OCI-LY7 (cell line): Measurements from ENCODE around the gene NSG1. TPM values are rescaled to one million over a fixed set of nuclear protein-coding genes. Genes with fewer than 3 reads are reported as not detected.

Source experiments
- BruUV-seq: library from RNA; stranded (reverse); fragments of 400-500 nt; replicated peaks from 2 replicates; lab custom pipeline; 2021; lab: Mats Ljungman, UMichigan
- CTCF ChIA-PET: fragments of 300-600 bp; sonication (Branson Sonifier 250); formaldehyde crosslinking; loops from one replicate; lab custom pipeline; 2022; ENCODE audit warnings: antibody characterized with exemption; ENCODE audit not compliant: unreplicated experiment; lab: Charles Lee
- POLR2A ChIA-PET: fragments of 300-600 bp; sonication (Branson Sonifier 250); formaldehyde crosslinking; loops from one replicate; lab custom pipeline; 2022; ENCODE audit warnings: antibody characterized with exemption; lab: Charles Lee
- DNase-seq: peaks from one replicate; pipeline ENCODE4 v3.0.0-alpha.2; 2015; ENCODE audit warnings: low spot score
- H2AFZ ChIP-seq: fragments of 200-600 bp; sonication (generic), shearing (Covaris generic); 2 replicates; pipeline ENCODE4 v1.6.1; 2014; ENCODE audit warnings: mild to moderate bottlenecking, antibody characterized with exemption, low read length, moderate library complexity
- H3K27ac ChIP-seq: fragments of 200-600 bp; sonication (generic); 2 replicates; pipeline ENCODE4 v1.5.1; 2014; ENCODE audit warnings: mixed run types, low read depth, mild to moderate bottlenecking, moderate library complexity, low read length, inconsistent platforms; ENCODE audit not compliant: poor library complexity, severe bottlenecking
- H3K36me3 ChIP-seq: fragments of 200-600 bp; sonication (generic); 2 replicates; pipeline ENCODE4 v1.6.1; 2014; ENCODE audit warnings: mild to moderate bottlenecking, antibody characterized with exemption, low read length, moderate library complexity, mixed read lengths; ENCODE audit not compliant: insufficient read depth
- H3K4me1 ChIP-seq: fragments of 200-600 bp; sonication (generic); 2 replicates; pipeline ENCODE4 v1.5.1; 2014; ENCODE audit warnings: mild to moderate bottlenecking, low read length; ENCODE audit not compliant: insufficient read depth, poor library complexity, severe bottlenecking
- H3K4me2 ChIP-seq: fragments of 200-600 bp; sonication (generic); 2 replicates; pipeline ENCODE4 v1.6.1; 2014; ENCODE audit warnings: mild to moderate bottlenecking, low read length
- H3K4me3 ChIP-seq: fragments of 200-600 bp; sonication (generic); 2 replicates; pipeline ENCODE4 v1.5.1; 2014; ENCODE audit warnings: mild to moderate bottlenecking, low read depth, low read length; ENCODE audit not compliant: poor library complexity, severe bottlenecking
- H3K79me2 ChIP-seq: fragments of 200-600 bp; sonication (generic); 2 replicates; pipeline ENCODE4 v1.6.1; 2016; ENCODE audit warnings: low read depth, mild to moderate bottlenecking, low read length, moderate library complexity, mixed read lengths; ENCODE audit not compliant: insufficient read depth
- H3K9me2 ChIP-seq: fragments of 200-600 bp; sonication (generic); 2 replicates; pipeline ENCODE4 v1.6.1; 2016; ENCODE audit warnings: mild to moderate bottlenecking, low read length, mixed read lengths; ENCODE audit not compliant: insufficient read depth
- H3K9me3 ChIP-seq: fragments of 200-600 bp; sonication (generic); 2 replicates; pipeline ENCODE4 v1.6.1; 2014; ENCODE audit warnings: mild to moderate bottlenecking, mixed run types, low read length, mixed read lengths
- H4K20me1 ChIP-seq: fragments of 200-600 bp; sonication (generic); 2 replicates; pipeline ENCODE4 v1.6.1; 2014; ENCODE audit warnings: mild to moderate bottlenecking, antibody characterized with exemption, low read length, moderate library complexity, mixed read lengths; ENCODE audit not compliant: insufficient read depth
- EZH2phosphoT487 ChIP-seq: fragments of 200-600 bp; sonication (generic); IDR thresholded peaks from 2 replicates; pipeline ENCODE4 v1.6.1; 2018; ENCODE audit warnings: low read depth, borderline replicate concordance, mild to moderate bottlenecking, mixed run types, antibody characterized with exemption, low read length, moderate library complexity, mixed read lengths
- intact Hi-C: fragments of 100-400 bp; cut with micrococcal nuclease; formaldehyde crosslinking; loops from one replicate; pipeline ENCODE4 v1.10.0; 2022; ENCODE audit not compliant: unreplicated experiment
- total RNA-seq, 2 experiments: library from RNA; depleted of rRNA in 1 of 2; stranded (reverse); fragments of >200 nt in 1 of 2; shearing (Covaris generic) in 1 of 2; gene quantifications; 2 replicates each; pipeline ENCODE4 v1.2.3, GENCODE V29; 2014 to 2022
- TF ChIP-seq, protein P1 (sequence below): fragments of 200-600 bp; sonication (generic); conservative IDR thresholded peaks from 2 replicates; pipeline ENCODE4 v1.5.1; 2014; ENCODE audit warnings: mild to moderate bottlenecking, antibody characterized with exemption, low read length, moderate library complexity, mixed read lengths

NSG1 gene
- total RNA-seq, 2 experiments from 2014 or later, result 35.5 to 38.8 TPM

DNA sequence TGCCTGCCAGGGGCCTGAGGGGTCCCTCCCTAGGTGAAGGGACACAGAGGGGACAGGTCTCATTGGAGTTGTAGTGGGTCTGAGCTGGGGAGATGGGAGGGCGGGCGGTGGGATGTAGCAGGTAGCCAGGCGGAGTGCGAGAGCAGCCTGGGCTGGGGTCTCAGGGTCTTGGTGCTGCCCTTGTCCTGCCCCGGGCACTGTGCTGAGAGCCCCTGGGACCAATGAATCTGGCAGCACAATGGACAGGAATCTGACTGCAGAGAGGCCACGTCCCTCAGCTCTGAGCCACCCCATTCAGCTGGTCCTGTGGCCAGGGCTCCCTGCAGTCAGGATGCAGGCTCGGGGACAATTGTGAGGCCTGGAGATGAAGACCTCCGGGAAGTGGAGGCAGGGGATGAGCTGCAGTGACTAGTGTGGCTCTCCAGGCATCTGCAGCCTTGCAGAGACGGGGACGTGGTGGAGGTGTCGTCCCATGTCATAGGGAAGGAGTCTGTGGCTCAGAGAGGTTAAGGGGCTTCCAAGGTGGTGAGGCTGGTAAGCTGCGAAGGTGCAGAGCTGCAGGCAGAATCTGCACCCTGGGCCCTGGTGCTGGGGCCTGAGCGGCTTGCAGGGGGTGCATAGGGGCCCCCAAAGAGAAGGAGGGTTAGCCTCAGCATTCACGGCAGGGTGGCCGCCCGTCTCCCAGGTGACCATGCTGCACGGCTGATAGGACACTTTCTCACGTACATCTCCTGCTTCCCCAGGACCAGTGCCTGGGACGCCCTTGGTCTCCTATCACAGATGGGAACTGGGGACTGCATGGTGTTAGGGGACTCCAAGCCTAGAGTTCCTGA lies 20.6 kb downstream of the NSG1 start:
- Histone ChIP-seq H3K79me2 (no peaks in the 10 kb centered on the region), H3K27ac (no peak overlapping the region), H3K9me3 (no peaks in the 10 kb centered on the region), H3K9me2 (no peaks in the 10 kb centered on the region), H4K20me1 (no peaks in the 10 kb centered on the region), H3K4me3 (no peak overlapping the region), H3K36me3 (peaks cover 5% of the 10 kb centered on the region; the same call in 1 of the 2 replicates), H2AFZ (no peak overlapping the region), H3K4me1 (no peaks in the 10 kb centered on the region), H3K4me2 (no peak overlapping the region)
- BruUV-seq, result no TSS peak
- POLR2A ChIA-PET, result interaction anchor here (0.6 kb wide), 1 partner anchor 451 kb away, joined by 4 read pairs; no protein-coding TSS in a partner anchor
- no peak for TF ChIP-seq EZH2phosphoT487
- TF ChIP-seq, protein P1, sequence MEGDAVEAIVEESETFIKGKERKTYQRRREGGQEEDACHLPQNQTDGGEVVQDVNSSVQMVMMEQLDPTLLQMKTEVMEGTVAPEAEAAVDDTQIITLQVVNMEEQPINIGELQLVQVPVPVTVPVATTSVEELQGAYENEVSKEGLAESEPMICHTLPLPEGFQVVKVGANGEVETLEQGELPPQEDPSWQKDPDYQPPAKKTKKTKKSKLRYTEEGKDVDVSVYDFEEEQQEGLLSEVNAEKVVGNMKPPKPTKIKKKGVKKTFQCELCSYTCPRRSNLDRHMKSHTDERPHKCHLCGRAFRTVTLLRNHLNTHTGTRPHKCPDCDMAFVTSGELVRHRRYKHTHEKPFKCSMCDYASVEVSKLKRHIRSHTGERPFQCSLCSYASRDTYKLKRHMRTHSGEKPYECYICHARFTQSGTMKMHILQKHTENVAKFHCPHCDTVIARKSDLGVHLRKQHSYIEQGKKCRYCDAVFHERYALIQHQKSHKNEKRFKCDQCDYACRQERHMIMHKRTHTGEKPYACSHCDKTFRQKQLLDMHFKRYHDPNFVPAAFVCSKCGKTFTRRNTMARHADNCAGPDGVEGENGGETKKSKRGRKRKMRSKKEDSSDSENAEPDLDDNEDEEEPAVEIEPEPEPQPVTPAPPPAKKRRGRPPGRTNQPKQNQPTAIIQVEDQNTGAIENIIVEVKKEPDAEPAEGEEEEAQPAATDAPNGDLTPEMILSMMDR, result no peak
- DNase-seq, result no peak
- intact Hi-C loops, result no loop called here
- CTCF ChIA-PET, result no interaction called here

- ChIA-PET CTCF (no interaction called here), POLR2A (no interaction called here)
- BruUV-seq, result no TSS peak
- Histone ChIP-seq H3K4me2 (no peak overlapping the region), H2AFZ (no peak overlapping the region), H4K20me1 (no peaks in the 10 kb centered on the region), H3K9me3 (no peaks in the 10 kb centered on the region), H3K9me2 (no peaks in the 10 kb centered on the region), H3K4me1 (no peaks in the 10 kb centered on the region), H3K36me3 (peaks cover 5% of the 10 kb centered on the region; the same call in 1 of the 2 replicates), H3K27ac (no peak overlapping the region), H3K79me2 (no peaks in the 10 kb centered on the region), H3K4me3 (no peak overlapping the region)
- intact Hi-C loops, result no loop called here
- no peak for DNase-seq
- TF ChIP-seq, protein P1, result no peak
- TF ChIP-seq EZH2phosphoT487, result no peak
These were observed 21.2 kb downstream of the NSG1 start for GRCh38 chr4:4408132-4408523.
